GM12878 (cell line): ENCODE results near the gene COL5A1. TPM values are rescaled to one million over a fixed set of nuclear protein-coding genes. Genes with fewer than 3 reads are reported as not detected.

Source experiments
- BCL11A ChIP-seq: IDR thresholded peaks from 2 replicates; pipeline ENCODE4 v1.6.1; 2011; ENCODE audit warnings: low read depth, low read length
- CHD4 ChIP-seq: fragments of 200-600 bp; sonication (generic); IDR thresholded peaks from 2 replicates; pipeline ENCODE4 v1.6.1; 2016; ENCODE audit warnings: mild to moderate bottlenecking
- E2F8 ChIP-seq: fragments of 450-650 bp; IDR thresholded peaks from 2 replicates; pipeline ENCODE4 v1.6.1; 2018; ENCODE audit warnings: mild to moderate bottlenecking, low read depth, moderate library complexity; ENCODE audit not compliant: partially characterized antibody
- KLF5 ChIP-seq: fragments of 450-650 bp; IDR thresholded peaks from 2 replicates; pipeline ENCODE4 v1.6.1; 2014; ENCODE audit warnings: mild to moderate bottlenecking; ENCODE audit not compliant: partially characterized antibody
- RAD51 ChIP-seq: fragments of 450-650 bp; IDR thresholded peaks from 2 replicates; pipeline ENCODE4 v1.6.1; 2016; ENCODE audit warnings: moderate library complexity, mild to moderate bottlenecking, inconsistent platforms
- SMARCA5 ChIP-seq: fragments of 450-650 bp; IDR thresholded peaks from 2 replicates; pipeline ENCODE4 v1.6.1; 2017; ENCODE audit warnings: mild to moderate bottlenecking
- TAF1 ChIP-seq: IDR thresholded peaks from 2 replicates; pipeline ENCODE4 v1.6.1; 2011; ENCODE audit warnings: mild to moderate bottlenecking, low read depth, low read length, borderline replicate concordance
- ZNF217 ChIP-seq: fragments of 450-650 bp; IDR thresholded peaks from 2 replicates; pipeline ENCODE4 v1.6.1; 2017; ENCODE audit warnings: antibody characterized with exemption, mild to moderate bottlenecking
- ZNF592 ChIP-seq: fragments of 450-650 bp; IDR thresholded peaks from 2 replicates; pipeline ENCODE4 v1.6.1; 2017; ENCODE audit warnings: mild to moderate bottlenecking, moderate library complexity
- polyA plus RNA-seq, 11 experiments: library from polyadenylated mRNA; depleted of rRNA in 4 of 11; unstranded in 6 of 11; stranded (reverse) in 5 of 11; fragments of >200 nt; fragmentation: Nextera tagmentation in 4 of 11; fragmentation: Illumina TruSeq in 1 of 11; extraction: Ambion mirVana in 4 of 11; extraction: Trizol in 1 of 11; gene quantifications; 1 replicate in 1 of 11; 2 replicates in 10 of 11; pipeline versions ENCODE4 v1.2.1 to v1.2.3, GENCODE V29; 2011 to 2016; ENCODE audit warnings: inconsistent platforms in 2 of 11, missing spikeins in 2 of 11, low read depth in 1 of 11
- total RNA-seq, 4 experiments: library from RNA; depleted of rRNA in 3 of 4; stranded (reverse); fragments of >200 nt in 3 of 4; fragmentation: Illumina TruSeq in 1 of 4; extraction: Trizol in 1 of 4; gene quantifications; 2 replicates each; pipeline versions ENCODE4 v1.2.1 to v1.2.3, GENCODE V29; 2013 to 2021
- TF ChIP-seq, protein P1 (sequence below): fragments of 450-650 bp; formaldehyde crosslinking; IDR thresholded peaks from 2 replicates; pipeline ENCODE4 v1.4.0; 2022; ENCODE audit warnings: mild to moderate bottlenecking, moderate library complexity

Gene COL5A1
- total and polyA plus RNA-seq, 10 of the 15 experiments (the other 5 are each of a cell fraction or from before 2014, with no cell fraction given) = under 0.01 to 0.15 (median 0.13) TPM; not detected in 4

DNA sequence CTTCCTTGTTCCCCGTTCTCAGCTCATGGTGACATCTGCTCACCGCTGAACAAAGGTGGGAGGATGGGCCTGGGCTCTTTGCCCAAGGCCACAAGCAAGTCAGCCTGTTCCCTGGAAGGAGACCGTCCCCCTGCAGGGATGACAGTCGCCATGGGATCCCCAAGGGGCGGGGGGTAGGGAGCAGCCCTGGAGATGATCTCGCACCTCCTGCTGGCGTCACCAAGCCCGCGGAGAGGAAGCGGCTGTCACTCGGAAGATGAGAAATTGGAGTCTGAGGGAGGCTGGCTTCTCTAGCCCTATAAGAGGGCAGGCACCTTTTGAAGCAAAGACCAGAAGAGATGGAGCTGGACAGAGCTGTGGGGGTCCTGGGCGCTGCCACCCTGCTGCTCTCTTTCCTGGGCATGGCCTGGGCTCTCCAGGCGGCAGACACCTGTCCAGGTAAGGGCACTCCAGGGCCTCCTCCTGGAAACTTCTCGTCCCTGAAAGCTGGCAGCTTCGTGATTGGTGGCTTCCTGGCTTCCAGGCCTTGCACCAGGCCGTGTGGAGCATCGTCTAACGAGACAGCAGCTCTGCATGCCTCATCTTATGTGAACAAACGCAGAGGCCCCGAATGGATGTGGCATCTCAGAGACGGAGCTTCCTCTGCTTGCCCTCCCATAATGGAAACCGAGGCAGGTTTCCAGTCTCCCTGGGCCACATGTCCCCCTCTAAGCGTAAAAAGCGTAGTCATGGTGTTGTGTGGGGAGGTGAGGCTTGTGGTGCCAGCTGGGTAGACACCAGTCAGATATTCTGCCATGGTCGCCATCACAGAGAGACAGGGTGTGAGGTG is 239.1 kb downstream of the COL5A1 start, which contains the start of gene FCN2 (continued):
- TF ChIP-seq, protein P1, sequence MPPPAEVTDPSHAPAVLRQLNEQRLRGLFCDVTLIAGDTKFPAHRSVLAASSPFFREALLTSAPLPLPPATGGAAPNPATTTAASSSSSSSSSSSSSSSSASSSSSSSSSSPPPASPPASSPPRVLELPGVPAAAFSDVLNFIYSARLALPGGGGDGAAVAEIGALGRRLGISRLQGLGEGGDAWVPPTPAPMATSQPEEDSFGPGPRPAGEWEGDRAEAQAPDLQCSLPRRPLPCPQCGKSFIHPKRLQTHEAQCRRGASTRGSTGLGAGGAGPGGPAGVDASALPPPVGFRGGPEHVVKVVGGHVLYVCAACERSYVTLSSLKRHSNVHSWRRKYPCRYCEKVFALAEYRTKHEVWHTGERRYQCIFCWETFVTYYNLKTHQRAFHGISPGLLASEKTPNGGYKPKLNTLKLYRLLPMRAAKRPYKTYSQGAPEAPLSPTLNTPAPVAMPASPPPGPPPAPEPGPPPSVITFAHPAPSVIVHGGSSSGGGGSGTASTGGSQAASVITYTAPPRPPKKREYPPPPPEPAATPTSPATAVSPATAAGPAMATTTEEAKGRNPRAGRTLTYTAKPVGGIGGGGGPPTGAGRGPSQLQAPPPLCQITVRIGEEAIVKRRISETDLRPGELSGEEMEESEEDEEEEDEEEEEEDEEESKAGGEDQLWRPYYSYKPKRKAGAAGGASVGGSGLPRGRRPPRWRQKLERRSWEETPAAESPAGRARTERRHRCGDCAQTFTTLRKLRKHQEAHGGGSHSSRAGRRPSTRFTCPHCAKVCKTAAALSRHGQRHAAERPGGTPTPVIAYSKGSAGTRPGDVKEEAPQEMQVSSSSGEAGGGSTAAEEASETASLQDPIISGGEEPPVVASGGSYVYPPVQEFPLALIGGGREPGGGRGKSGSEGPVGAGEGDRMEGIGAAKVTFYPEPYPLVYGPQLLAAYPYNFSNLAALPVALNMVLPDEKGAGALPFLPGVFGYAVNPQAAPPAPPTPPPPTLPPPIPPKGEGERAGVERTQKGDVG (CRISPR knock-in tag) = no peak
- TF ChIP-seq TAF1 (no peak), KLF5 (no peak), ZNF592 (no peak), ZNF217 (no peak), RAD51 (no peak), SMARCA5 (no peak), BCL11A (no peak), E2F8 (no peak), CHD4 (no peak)
- TF ChIP-seq, all 136 proteins: peak for 0
